Medulla oblongata (tissue), 1 donor: Measurements from ENCODE around the gene MASP1.

ENCODE experiments used
- DNase-seq: peaks from one replicate; pipeline ENCODE4 v3.0.0-alpha.2; 2015; ENCODE audit errors: extremely low spot score

MASP1 gene

GRCh38 chr3:187186801-187187421, 104.6 kb downstream of the MASP1 start:
- DNase-seq, result no peak

DNA sequence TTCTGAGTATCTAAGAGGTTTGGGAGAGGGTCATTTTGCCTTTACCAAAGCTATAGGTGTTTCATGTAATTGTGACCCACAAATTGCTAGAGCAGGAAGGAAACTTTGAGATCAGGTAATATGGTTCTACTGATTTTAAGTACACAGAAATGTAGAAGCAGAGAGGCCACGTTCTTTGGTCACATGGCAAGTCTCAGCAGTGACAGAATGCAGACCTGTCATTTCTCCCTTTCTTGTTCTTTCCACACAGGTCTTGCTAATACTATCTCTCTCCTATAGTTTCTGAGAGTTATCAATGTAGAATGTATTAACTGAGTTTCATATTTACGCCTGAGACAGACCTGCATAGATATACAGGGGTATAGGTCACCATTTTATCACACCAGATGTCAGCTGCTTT, 105.2 kb downstream of the MASP1 start:
- DNase-seq, result no peak

DNA sequence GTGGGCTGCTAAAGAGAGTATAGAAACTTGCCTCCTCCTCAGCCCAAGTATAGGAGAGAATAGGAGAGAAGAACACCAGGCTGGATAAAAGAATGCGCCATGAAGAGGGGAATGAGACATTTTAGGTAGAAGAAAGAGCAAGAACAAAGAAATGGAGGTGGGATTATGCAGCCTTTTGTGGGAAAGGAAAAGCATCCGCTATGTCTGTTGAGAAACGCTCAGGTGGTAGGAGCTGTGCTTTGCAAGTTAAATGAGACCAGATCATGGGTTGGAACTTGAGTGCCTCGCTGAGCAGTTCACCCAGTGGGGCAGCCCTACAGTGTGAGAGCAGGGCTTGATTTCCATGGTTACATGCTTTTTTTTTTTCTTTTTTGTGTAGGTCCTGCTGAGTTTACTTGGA, 105.8 kb downstream of the MASP1 start:
- DNase-seq, result no peak
